GM12874 (cell line): ENCODE data around the gene ARRB1.

Experiments
- CTCF ChIP-seq: IDR thresholded peaks from 2 replicates; pipeline ENCODE4 v1.5.1; 2011; ENCODE audit warnings: low read depth, mild to moderate bottlenecking, control low read depth, low read length, moderate library complexity; ENCODE audit not compliant: insufficient read depth

The ARRB1 gene

GRCh38 chr11:75283391-75283931 lies 68.0 kb downstream of the ARRB1 start:
- no peak for TF ChIP-seq CTCF

DNA sequence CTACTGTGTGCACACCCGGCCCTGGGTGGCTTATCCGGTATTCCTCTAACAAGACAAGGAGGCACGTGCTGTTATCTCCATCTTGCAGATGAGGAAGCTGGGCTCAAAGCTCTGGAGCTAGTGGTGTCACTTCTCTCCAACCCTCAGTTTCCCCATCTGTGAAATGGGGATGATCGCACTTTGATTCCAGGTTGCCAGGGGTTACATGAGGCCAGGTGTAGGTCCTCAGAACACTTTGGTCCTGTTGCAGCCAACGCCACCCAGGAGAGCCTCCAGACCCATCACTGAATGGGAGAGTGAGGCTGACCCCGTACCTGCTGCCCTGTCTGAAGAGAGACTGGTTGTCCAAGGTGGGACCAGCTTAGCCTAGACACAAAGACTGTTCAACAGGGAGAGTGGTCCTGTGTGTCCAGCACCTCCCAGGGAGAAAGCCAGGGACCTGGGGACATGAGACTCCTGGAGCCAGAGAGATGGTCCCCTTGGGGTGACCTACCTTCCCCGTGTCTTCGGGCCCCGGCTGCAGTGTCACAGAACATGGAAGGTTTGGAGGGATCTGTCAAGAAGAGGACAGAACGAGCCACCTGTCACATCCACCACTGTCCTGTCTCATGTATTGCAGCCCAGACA lies 69.9 kb downstream of the ARRB1 start:
- no peak for TF ChIP-seq CTCF

DNA sequence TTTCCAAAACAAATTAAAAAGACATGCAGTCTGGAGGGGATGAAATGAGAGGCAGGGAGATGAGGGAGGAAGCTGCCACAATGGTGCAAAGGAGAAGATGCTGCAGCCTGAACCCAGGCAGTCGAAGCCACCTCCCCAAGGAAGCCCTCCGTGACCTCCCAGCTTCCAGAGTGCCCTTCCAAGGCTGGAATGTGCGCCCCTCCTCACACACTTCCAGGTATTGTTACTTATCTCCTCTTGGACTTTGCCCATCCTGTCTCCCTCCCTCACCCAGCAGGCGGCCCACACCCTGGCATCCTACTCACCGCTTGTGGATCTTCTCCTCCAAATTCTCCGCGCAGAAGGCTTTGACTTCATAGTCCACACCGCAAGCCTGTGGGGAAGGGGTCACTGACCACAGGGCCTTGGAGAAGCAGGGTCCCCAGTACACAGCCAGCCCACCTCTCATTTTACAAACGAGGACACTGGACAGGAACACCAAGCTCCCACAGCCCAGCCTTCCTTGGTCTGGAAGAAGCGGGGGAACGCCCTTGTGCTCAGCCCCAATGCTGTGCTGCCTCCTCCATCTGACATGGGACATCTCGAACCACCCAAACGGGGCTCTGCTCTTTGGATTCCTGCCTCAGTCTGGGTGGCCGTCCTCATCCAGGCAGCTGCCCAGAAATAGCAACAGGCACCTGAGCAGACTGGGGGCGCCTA lies 70.5 kb downstream of the ARRB1 start:
- TF ChIP-seq CTCF: no peak

- peak; percentile 95 for TF ChIP-seq CTCF
Observed at GRCh38 chr11:75280227-75280701, 71.2 kb downstream of the ARRB1 start.

DNA sequence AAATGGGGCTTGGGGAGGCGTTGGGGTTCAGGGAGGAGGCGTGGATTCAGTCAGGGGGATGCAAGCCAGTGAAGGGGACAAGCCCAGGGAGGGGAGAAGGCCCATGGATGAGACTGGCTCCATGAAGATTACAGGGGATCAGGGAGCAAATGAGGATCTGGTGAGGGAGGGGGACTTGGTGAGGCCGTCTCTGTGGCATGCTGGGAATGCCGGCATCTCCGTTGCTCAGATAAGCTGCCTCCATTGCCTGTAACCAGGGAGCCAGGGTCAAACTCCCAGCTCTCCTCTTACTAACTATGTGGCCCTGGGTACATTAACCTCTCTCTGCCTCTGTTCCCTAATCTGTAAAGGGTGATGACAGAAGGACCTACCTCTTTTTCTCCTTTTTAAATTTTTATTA lies 72.2 kb downstream of the ARRB1 start:
- TF ChIP-seq CTCF: no peak

DNA sequence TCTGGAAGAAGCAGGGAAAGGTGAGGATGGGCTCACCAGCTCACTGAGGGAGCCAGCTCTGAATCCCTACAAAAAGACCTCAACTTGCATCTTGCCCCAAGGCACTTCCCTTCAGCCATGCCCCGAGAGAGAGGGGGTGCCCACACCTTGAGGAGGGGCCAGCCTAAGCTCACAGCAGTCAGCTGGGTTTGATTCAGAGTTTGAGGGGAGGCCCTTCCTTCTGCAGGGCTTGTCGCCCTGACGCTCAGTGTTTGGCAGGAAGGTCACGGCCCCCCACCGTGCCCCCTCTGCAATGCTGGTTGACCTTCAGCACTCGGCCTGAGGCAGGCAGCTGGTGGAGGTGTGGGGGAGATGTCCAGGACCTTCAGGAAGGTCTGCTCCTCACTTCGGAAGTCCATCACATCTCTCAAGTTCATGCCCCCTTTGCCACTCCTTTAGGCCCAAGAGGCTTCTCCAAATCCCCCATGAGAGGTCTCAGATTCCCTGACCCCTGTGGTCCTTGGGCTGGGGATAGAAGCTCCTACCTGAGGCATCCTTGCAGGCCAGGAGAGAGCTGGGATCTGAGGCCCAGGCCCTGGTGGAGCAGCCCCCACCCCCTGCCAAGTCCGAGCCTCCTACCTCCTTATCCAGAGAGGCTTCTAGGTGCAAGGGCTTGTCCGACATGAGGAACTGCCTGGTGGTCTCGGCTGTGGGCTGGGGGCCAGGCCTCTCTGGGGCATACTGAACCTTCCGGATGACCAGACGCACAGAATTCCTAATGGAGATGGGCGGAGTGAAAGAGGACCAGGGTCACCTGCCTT lies 73.3 kb downstream of the ARRB1 start:
- no peak for TF ChIP-seq CTCF

GRCh38 chr11:75277211-75277805 lies 74.2 kb downstream of the ARRB1 start:
- TF ChIP-seq CTCF: no peak
